Stimulated activated naive CD8-positive, alpha-beta T cell treated with anti-CD3 and anti-CD28 coated beads, Interleukin-15, Interleukin-2, amounts not matched to agents 100 U/mL and 50 U/mL, for 24 hours (primary cell): ENCODE results near the gene MAPK4.
"Not testable (repeated sequence)": the region's sequence is repeated elsewhere in the genome, so short reads cannot be mapped to it uniquely, and the experiment has no call there.

ENCODE experiments used
- ATAC-seq: fragments of 150-1000 bp; cut with Tn5 transposase; one replicate; pipeline ENCODE4 v1.10.0; 2021
- DNase-seq: peaks from one replicate; pipeline ENCODE4 v3.0.0; 2021

Gene MAPK4

GRCh38 chr18:50573679-50574078, 13.8 kb downstream of the MAPK4 start:
- ATAC-seq, result no peak

GRCh38 chr18:50578030-50578429, 18.1 kb downstream of the MAPK4 start:
- no peak for DNase-seq
- ATAC-seq, result no peak

More at GRCh38 chr18:50573679-50574078, 13.8 kb downstream of the MAPK4 start:
- no peak for DNase-seq

DNA sequence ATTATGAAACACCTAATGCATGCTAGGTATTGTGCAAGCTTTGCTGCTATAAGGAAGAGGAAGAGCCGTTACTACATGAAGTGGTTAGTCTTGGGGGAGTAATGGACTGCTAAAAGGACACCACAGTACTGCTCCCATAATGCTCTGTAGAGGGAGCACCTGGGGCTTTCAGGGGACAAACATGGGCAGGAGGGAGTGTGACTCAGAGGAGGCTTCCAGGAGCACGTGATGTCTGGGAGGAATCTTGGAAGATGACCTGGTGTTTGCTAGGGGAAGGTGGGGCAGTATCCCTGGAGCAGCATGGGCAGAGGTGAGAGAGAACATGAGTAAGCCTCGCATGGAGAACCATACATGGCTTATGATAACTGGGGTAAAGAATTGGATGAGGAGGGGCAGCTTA, 18.8 kb downstream of the MAPK4 start:
- no peak for DNase-seq
- ATAC-seq, result no peak

DNA sequence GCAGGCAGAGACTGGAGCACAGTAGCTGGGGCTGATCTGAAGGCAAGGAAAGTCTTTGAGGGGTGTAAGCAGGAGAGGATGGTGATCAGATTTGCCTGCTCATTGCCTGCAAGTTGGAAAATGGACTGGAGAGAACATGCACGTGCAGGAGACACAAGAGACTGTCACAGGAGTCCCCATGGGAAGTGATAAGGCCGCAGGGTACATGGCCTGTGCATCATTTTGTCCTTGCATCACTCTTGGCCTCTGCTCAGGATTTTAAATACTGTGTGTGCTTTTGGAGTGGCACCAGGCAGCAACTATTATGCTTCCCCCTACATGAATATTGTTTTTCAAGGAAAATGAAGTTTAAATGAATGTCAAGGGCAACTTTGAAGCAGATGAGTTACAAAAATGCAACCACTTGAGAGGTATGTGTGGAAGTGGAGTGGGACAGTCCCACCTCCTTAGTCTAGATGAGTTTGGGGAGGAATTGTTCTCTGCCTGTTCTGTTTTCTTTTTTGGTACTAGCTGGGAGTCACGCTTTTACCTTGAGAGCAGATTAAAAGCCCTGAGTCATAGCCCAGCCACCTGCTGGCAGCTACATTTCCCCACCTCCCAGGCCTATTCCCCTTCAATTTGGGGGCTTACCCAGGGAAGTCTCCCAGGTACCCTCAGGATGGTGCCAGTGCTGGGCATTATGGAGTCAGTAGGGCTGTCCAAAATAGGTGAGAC, 19.3 kb downstream of the MAPK4 start:
- ATAC-seq (no peak), DNase-seq (no peak)

- no peak for ATAC-seq
- DNase-seq, result no peak
These were observed 21.6 kb downstream of the MAPK4 start for GRCh38 chr18:50581517-50581916.

DNA sequence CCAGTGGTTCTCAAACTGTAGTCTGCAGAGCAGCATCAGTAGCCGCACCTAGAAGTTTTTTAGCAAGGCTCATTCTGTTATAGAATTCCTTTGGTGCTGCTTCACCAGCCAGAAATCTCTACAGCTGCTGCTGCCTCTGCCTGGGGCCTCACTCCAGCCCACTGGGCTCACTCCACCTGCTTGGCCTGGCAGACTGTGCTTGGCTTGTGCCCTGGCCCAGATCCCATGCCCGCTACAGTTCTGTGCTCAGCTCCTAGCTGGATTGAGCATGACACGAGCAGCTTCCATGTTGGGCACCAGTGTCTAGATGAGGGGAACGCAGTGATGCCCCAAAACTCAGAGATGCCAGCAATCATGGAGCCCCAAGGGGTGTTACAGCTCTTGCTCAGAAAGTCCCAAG, 22.6 kb downstream of the MAPK4 start:
- no peak for DNase-seq
- ATAC-seq, result no peak

- no peak for ATAC-seq
- no peak for DNase-seq
These were observed 26.8 kb downstream of the MAPK4 start for GRCh38 chr18:50586710-50587109.

DNA sequence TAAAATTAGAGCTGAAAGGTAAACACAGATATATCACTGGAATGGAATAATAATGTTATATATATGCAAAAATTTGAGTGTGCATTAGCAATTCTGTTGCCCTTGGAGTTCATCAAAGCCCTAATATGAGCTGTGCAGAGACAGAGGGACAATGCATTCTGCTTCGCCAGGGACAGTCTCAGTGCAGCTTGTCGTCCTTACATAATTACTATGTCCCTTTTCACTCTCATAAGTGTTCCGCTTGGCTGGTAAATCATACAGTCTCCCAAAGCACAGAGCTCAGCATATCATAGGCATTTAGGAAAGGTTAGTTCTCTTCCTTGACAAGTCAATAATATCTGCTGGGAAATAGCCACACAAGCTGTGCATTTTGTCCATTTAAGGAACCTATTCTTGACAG, 30.7 kb downstream of the MAPK4 start:
- DNase-seq, result no peak
- ATAC-seq, result no peak

- ATAC-seq (no peak), DNase-seq (no peak)
These were observed 34.1 kb downstream of the MAPK4 start for GRCh38 chr18:50594012-50594411.

- ATAC-seq (no peak), DNase-seq (no peak)
These were observed 35.1 kb downstream of the MAPK4 start for GRCh38 chr18:50594942-50595341.

DNA sequence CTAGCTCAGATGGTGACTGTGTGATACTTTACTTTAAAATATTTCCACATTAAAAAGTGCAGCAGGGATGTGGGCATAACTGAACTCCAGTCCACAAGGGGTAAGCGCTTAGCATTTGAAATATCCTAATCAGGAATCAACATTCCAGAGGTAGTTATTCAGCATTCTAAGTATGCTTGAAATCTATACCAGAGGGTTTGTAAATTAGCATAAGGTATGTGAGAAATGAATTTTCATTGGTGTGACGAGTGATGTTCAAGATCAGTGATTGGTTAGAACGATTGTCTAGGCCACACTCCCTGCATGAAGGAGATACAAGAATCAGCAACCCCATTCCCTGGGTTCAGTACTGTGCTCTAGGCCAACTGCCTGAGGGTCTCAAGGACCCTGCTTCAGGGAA, 42.6 kb downstream of the MAPK4 start:
- DNase-seq, result no peak
- ATAC-seq, result no peak

- ATAC-seq (no peak), DNase-seq (no peak)
These were observed 46.7 kb downstream of the MAPK4 start for GRCh38 chr18:50606609-50607008.

DNA sequence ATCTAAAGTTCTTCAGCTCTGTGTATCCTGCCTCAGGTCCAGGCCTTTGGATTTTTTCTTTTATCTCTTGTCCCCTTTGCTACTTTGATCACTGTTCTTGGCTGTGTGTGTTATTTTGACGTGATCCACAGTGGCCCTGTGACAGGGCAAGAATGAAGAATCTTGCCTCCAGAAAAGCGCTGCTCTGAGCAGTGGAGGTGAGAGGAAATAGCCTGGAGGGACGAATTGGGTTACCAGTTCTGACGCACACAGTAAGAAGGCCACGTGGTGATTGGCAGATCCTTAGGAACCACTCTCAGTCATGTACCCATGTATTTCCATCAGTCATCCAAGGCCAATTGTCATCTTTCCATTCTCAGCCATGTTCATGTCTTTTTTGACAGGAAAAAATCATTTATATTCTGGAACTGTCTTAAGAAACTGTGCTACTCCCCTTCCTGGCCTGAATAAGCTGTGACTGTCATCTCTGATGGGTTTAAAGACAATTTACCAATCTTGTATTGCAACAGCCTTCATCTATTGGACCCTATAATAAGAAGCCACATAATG, 47.6 kb downstream of the MAPK4 start:
- DNase-seq (no peak), ATAC-seq (no peak)

GRCh38 chr18:50609171-50609570, 49.3 kb downstream of the MAPK4 start:
- not testable (repeated sequence) for ATAC-seq, DNase-seq

GRCh38 chr18:50610349-50610748, 50.5 kb downstream of the MAPK4 start:
- DNase-seq (no peak), ATAC-seq (no peak)

DNA sequence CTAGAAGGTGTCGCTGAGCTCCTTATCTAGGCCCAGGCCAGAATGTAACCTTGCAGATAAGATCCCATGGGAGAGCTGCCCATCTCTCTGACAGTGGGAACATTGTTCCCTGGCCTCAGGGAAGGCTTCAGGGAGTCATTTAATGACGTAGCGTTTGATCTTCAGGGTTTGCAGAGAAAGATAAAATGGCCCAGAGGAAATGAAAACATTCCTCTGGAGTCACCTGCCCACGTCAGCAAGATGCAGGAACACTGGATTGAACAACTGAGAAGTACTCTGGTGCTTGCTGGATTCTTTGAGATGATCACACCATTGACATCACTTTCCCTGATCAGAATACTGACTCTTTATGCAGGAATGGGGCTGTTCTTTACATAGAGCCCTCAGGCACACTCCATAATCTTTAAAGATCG, 51.6 kb downstream of the MAPK4 start:
- DNase-seq (no peak), ATAC-seq (no peak)

- ATAC-seq (no peak), DNase-seq (no peak)
These were observed 55.0 kb downstream of the MAPK4 start for GRCh38 chr18:50614838-50615237.

- ATAC-seq (no peak), DNase-seq (no peak)
These were observed 56.7 kb downstream of the MAPK4 start for GRCh38 chr18:50616484-50617048.

- ATAC-seq, result no peak
- DNase-seq, result no peak
These were observed 60.0 kb downstream of the MAPK4 start for GRCh38 chr18:50619861-50620275.

- no peak for ATAC-seq
These were observed 60.4 kb downstream of the MAPK4 start for GRCh38 chr18:50620319-50620718.

DNA sequence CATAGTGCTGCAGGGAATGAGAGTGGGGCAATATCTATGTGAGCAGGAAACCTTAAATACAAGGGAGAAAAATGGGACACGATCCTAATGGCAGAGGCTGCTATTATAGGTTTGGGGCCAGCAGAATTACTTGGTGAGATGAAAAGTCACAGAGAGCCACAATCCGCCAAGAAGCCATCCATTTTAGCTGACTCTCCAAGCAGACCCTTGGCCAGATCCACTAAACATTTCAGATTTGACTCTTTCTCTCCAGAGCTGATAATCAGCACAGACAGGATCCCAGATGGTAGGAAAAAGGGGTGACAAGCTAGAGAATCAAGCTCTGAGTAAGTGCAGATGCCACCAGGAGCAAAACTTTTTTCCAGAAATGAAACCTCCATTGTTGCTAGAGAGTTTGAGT, 61.5 kb downstream of the MAPK4 start:
- ATAC-seq, result no peak
- no peak for DNase-seq

More at GRCh38 chr18:50620319-50620718, 60.4 kb downstream of the MAPK4 start:
- no peak for DNase-seq

DNA sequence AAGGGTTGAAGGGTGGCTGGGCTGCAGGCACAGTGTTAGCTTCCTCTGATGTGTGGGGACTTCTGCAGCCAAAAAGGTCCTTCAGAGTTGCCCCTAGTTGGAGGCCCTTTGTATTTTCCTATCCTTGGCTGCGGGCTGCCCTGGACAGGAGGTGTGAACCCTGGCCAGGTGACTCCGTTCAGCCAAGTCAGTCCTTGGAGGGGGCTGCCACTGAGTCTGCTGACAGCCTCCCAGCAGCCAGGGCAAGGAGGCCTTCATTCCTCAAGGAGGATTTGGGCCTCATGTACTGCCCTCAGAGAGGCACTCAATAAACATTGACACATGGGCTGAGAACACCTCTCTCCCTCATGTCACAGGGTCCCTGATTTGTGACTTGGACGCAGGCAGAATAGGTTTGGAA, 62.4 kb downstream of the MAPK4 start:
- no peak for ATAC-seq
- DNase-seq, result no peak

DNA sequence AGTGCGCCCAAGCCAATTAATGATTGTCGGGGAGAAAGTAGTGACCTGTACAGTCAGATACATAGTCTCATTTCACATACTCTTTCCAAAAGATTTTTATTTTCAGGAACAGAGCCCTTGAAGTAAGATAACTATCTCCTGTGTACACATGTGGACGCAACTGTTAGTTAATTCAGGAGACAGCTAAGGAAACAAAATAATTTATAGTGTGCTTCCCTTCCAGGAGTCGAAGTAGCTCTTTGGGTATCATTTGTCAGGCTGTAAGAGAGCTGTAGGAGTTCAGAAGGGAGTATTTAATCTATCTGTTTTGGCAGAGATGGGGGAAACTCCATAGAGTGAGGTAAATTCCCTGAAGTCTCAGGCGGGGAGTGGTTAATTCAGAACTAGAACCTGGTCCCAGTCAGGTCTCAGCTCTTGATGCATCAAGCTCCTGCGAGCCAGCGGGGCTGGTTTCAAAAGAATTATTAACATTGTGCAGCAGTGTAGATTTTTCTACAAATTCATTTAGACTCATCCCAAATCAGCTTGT, 63.0 kb downstream of the MAPK4 start:
- no peak for DNase-seq
- no peak for ATAC-seq
